Neural cell (in vitro differentiated cells): ENCODE data around the gene MN1. TPM values are rescaled to one million over a fixed set of nuclear protein-coding genes. Genes with fewer than 3 reads are reported as not detected.

ENCODE experiments used
- H2AFZ ChIP-seq: fragments of 200-600, 300-800 bp; sonication (generic), shearing (Covaris generic); 2 replicates; pipeline ENCODE4 v1.6.0; 2014; ENCODE audit warnings: low read depth, mild to moderate bottlenecking, antibody characterized with exemption, low read length, moderate library complexity
- H3F3A ChIP-seq: fragments of 200-600 bp; shearing (Covaris generic); 2 replicates; pipeline ENCODE4 v1.6.1; 2016; ENCODE audit warnings: mild to moderate bottlenecking, moderate library complexity, mixed read lengths, antibody characterized with exemption, low read length; ENCODE audit not compliant: insufficient read depth, poor library complexity, severe bottlenecking
- H3K27ac ChIP-seq: fragments of 200-600, 300-800 bp; sonication (generic), shearing (Covaris generic); 2 replicates; pipeline ENCODE4 v1.5.1; 2014; ENCODE audit warnings: mild to moderate bottlenecking, low read length, moderate library complexity
- H3K27me3 ChIP-seq: fragments of 300-800, 200-600 bp; sonication (generic), shearing (Covaris generic); 2 replicates; pipeline ENCODE4 v1.6.0; 2014; ENCODE audit warnings: mild to moderate bottlenecking, low read depth, low read length, moderate library complexity; ENCODE audit not compliant: insufficient read depth
- H3K36me3 ChIP-seq: fragments of 300-800, 200-600 bp; sonication (generic), shearing (Covaris generic); 2 replicates; pipeline ENCODE4 v1.5.1; 2014; ENCODE audit warnings: mild to moderate bottlenecking, antibody characterized with exemption, low read length, moderate library complexity; ENCODE audit not compliant: insufficient read depth
- H3K4me2 ChIP-seq: fragments of 300-800, 200-600 bp; sonication (generic), shearing (Covaris generic); 2 replicates; pipeline ENCODE4 v1.6.0; 2014; ENCODE audit warnings: mild to moderate bottlenecking, low read length
- H3K4me3 ChIP-seq: fragments of 300-800, 200-600 bp; sonication (generic), shearing (Covaris generic); 2 replicates; pipeline ENCODE4 v1.5.1; 2014; ENCODE audit warnings: mild to moderate bottlenecking, low read length, moderate library complexity
- H3K79me2 ChIP-seq: fragments of 200-600 bp; shearing (Covaris generic); replicated peaks from 2 replicates; pipeline ENCODE4 v1.6.0; 2014; ENCODE audit warnings: mild to moderate bottlenecking, low read length, moderate library complexity; ENCODE audit not compliant: insufficient read depth
- H3K9ac ChIP-seq: fragments of 300-800, 200-600 bp; sonication (generic), shearing (Covaris generic); 2 replicates; pipeline ENCODE4 v1.6.1; 2016; ENCODE audit warnings: mild to moderate bottlenecking, low read length, mixed read lengths
- H3K9me2 ChIP-seq: fragments of 200-600 bp; shearing (Covaris generic); 2 replicates; pipeline ENCODE4 v1.6.1; 2016; ENCODE audit warnings: mild to moderate bottlenecking, low read length, mixed read lengths; ENCODE audit not compliant: insufficient read depth
- H3K9me3 ChIP-seq: fragments of 200-600, 300-800 bp; sonication (generic), shearing (Covaris generic); 2 replicates; pipeline ENCODE4 v1.6.1; 2016; ENCODE audit warnings: mild to moderate bottlenecking, mixed run types, low read length, moderate library complexity, mixed read lengths
- H4K20me1 ChIP-seq: fragments of 200-600 bp; shearing (Covaris generic); 2 replicates; pipeline ENCODE4 v1.6.1; 2016; ENCODE audit warnings: mild to moderate bottlenecking, mixed run types; ENCODE audit not compliant: insufficient read depth
- CTCF ChIP-seq: fragments of 450-650 bp; IDR thresholded peaks from 2 replicates; pipeline ENCODE4 v1.5.1; 2014; ENCODE audit warnings: antibody characterized with exemption, mild to moderate bottlenecking, moderate library complexity; ENCODE audit not compliant: poor library complexity, severe bottlenecking
- EP300 ChIP-seq: fragments of 450-650 bp; conservative IDR thresholded peaks from 2 replicates; pipeline ENCODE4 v1.6.1; 2014; ENCODE audit warnings: antibody characterized with exemption, mild to moderate bottlenecking, moderate library complexity; ENCODE audit not compliant: poor library complexity, severe bottlenecking
- EZH2 ChIP-seq: fragments of 200-600, 300-800 bp; shearing (Covaris generic), sonication (generic); IDR thresholded peaks from 2 replicates; pipeline ENCODE4 v1.6.1; 2014; ENCODE audit warnings: antibody characterized with exemption, low read length, borderline replicate concordance, mild to moderate bottlenecking; ENCODE audit not compliant: insufficient read depth, poor library complexity, severe bottlenecking
- MXI1 ChIP-seq: fragments of 450-650 bp; conservative IDR thresholded peaks from 2 replicates; pipeline ENCODE4 v1.6.1; 2014; ENCODE audit warnings: antibody characterized with exemption, mild to moderate bottlenecking; ENCODE audit not compliant: poor library complexity, severe bottlenecking
- POLR2AphosphoS5 ChIP-seq: IDR thresholded peaks from 2 replicates; pipeline ENCODE4 v1.6.1; 2012
- RAD21 ChIP-seq: fragments of 450-650 bp; conservative IDR thresholded peaks from 2 replicates; pipeline ENCODE4 v1.6.1; 2014; ENCODE audit warnings: antibody characterized with exemption, mild to moderate bottlenecking, moderate library complexity
- REST ChIP-seq: IDR thresholded peaks from 2 replicates; pipeline ENCODE4 v1.6.1; 2012; ENCODE audit warnings: borderline replicate concordance
- SMC3 ChIP-seq: fragments of 450-650 bp; conservative IDR thresholded peaks from 2 replicates; pipeline ENCODE4 v1.6.1; 2014; ENCODE audit warnings: antibody characterized with exemption, mild to moderate bottlenecking, moderate library complexity; ENCODE audit not compliant: poor library complexity
- TAF1 ChIP-seq: IDR thresholded peaks from 2 replicates; pipeline ENCODE4 v1.6.1; 2012; ENCODE audit warnings: low read depth
- polyA plus RNA-seq: library from polyadenylated mRNA; depleted of rRNA; stranded (reverse); fragments of >200 nt; gene quantifications from 2 replicates; pipeline ENCODE4 v1.2.3, GENCODE V29; 2014

Gene MN1
- polyA plus RNA-seq, 1 donor from 2014 or later: 7.3 TPM

- Histone ChIP-seq H4K20me1 (no peaks in the 10 kb centered on the region), H3K9ac (no peak overlapping the region), H3K4me2 (no peak overlapping the region), H3K9me2 (no peaks in the 10 kb centered on the region), H2AFZ (no peak overlapping the region), H3K27me3 (no peaks in the 10 kb centered on the region), H3F3A (no peaks in the 10 kb centered on the region), H3K27ac (no peak overlapping the region), H3K9me3 (no peaks in the 10 kb centered on the region), H3K36me3 (no peaks in the 10 kb centered on the region), H3K79me2 (no peaks in the 10 kb centered on the region), H3K4me3 (no peak overlapping the region)
- no peak for TF ChIP-seq SMC3
- TF ChIP-seq POLR2AphosphoS5: no peak
- TF ChIP-seq CTCF: no peak
- TF ChIP-seq REST: no peak
- no peak for TF ChIP-seq MXI1
- no peak for TF ChIP-seq TAF1
- no peak for TF ChIP-seq EZH2
- TF ChIP-seq RAD21: no peak
- no peak for TF ChIP-seq EP300
Observed at GRCh38 chr22:27706489-27706888, 95.1 kb downstream of the MN1 start.

GRCh38 chr22:27705408-27706080 lies 96.0 kb downstream of the MN1 start:
- H3K9ac ChIP-seq: no peak overlapping the region
- no peak overlapping the region for H3K27ac ChIP-seq
- no peak overlapping the region for H2AFZ ChIP-seq
- TF ChIP-seq POLR2AphosphoS5: no peak
- TF ChIP-seq EP300: no peak
- no peak for TF ChIP-seq RAD21
- TF ChIP-seq CTCF: no peak
- TF ChIP-seq SMC3: no peak
- TF ChIP-seq TAF1: no peak
- no peak for TF ChIP-seq REST
- TF ChIP-seq EZH2: no peak
- TF ChIP-seq MXI1: no peak
- no peaks in the 10 kb centered on the region for H3K27me3 ChIP-seq
- H3K79me2 ChIP-seq: no peaks in the 10 kb centered on the region
- H3K9me2 ChIP-seq: no peaks in the 10 kb centered on the region
- H3K4me2 ChIP-seq: no peak overlapping the region
- no peaks in the 10 kb centered on the region for H4K20me1 ChIP-seq
- H3K36me3 ChIP-seq: no peaks in the 10 kb centered on the region
- no peaks in the 10 kb centered on the region for H3K9me3 ChIP-seq
- no peak overlapping the region for H3K4me3 ChIP-seq
- H3F3A ChIP-seq: no peaks in the 10 kb centered on the region
